H7 (cell line): ENCODE measurements around the gene PRPS1. TPM values are rescaled to one million over a fixed set of nuclear protein-coding genes. Genes with fewer than 3 reads are reported as not detected.
A peak's percentile ranks its signal among the peaks of the same experiment; 100 is the strongest.
"Not testable (repeated sequence)": the region's sequence is repeated elsewhere in the genome, so short reads cannot be mapped to it uniquely, and the experiment has no call there.

ENCODE experiments used
- DNase-seq: peaks from one replicate; pipeline ENCODE4 v3.0.0; 2012
- H3K27me3 ChIP-seq: 2 replicates; pipeline ENCODE4 v1.6.0; 2011; ENCODE audit warnings: mild to moderate bottlenecking, low read length; ENCODE audit not compliant: control insufficient read depth, insufficient read depth
- H3K36me3 ChIP-seq: replicated peaks from 2 replicates; pipeline ENCODE4 v1.5.1; 2011; ENCODE audit warnings: low read length; ENCODE audit not compliant: control insufficient read depth, insufficient read depth
- H3K4me3 ChIP-seq: 2 replicates; pipeline ENCODE4 v1.5.1; 2011; ENCODE audit warnings: low read depth, mild to moderate bottlenecking, control low read depth, low read length, moderate library complexity; ENCODE audit not compliant: insufficient read depth
- total RNA-seq: library from RNA; depleted of rRNA; stranded (reverse); fragments of >200 nt; shearing (Covaris generic); gene quantifications from 2 replicates; pipeline ENCODE4 v1.2.3, GENCODE V29; 2014

PRPS1 gene
- total RNA-seq, 1 experiment from 2014 or later = 231 TPM

DNA sequence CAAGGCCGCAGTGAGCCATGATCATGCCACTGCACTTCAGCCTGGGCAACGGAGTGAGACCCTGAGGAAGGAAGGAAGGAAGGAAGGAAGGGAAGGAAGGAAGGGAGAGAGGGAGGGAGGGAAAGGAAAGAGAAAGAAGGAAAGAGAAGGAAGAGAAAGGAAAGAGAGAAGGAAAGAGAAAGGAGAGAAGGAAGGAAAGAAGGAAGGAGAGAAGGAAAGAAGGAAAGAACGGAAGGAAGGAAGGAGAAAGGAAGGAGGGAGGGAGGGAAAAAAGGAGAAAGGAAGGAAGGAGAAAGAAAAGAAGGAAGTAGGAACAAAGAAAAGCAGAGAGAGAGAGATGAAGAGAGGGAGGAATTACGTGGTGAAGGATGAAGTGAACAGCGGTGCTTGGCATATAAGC lies 30.4 kb downstream of the PRPS1 start:
- no peak for DNase-seq
- Histone ChIP-seq H3K36me3 (no peaks in the 10 kb centered on the region), H3K27me3 (no peaks in the 10 kb centered on the region), H3K4me3 (no peak overlapping the region)

DNA sequence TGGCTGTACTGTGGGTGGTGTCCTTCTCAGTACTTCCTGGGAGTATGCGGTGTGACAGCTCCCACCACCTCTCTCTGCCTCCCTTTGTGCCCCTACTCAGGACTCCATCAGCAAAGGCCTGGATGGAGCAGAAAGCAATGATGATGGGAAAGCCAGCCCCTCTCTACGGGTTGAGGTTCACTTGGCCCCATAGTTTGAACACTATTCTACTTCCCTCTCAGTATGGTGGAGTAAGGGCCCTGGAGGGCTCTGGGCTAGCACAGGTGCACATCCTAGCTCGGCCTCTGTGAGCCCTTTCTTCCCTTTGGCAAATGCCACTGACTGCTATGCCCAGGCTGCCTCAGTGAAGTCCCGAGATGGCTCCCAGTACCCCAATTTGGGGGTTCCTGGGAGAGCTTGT lies 31.0 kb downstream of the PRPS1 start:
- H3K27me3 ChIP-seq = no peaks in the 10 kb centered on the region

DNA sequence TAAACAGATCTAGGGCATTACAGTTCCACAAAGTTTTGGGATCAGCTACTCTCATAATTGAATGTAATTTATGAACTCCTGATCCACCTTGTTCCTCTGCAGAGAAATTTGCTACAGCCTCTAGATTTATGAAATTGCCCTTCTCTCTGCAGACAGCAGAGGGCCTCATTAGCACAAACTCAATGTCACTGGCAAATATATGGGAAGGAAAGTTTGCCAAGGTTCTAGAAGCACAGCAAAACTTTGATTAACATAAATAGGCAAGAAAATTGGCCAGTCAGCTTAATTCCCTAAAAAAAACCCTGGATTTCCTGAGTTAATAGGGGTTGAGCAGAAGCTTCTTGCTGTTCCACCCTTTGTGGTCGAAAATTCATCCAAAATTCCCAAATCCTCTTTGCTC lies 31.5 kb downstream of the PRPS1 start:
- H3K27me3 ChIP-seq = no peaks in the 10 kb centered on the region
- no peaks in the 10 kb centered on the region for H3K36me3 ChIP-seq
- peak; percentile 38 for DNase-seq
- H3K4me3 ChIP-seq = no peak overlapping the region

More for the DNA sequence above, 31.0 kb downstream of the PRPS1 start:
- Histone ChIP-seq H3K36me3 (no peaks in the 10 kb centered on the region), H3K4me3 (no peak overlapping the region)
- no peak for DNase-seq

- Histone ChIP-seq H3K27me3 (no peaks in the 10 kb centered on the region), H3K36me3 (no peaks in the 10 kb centered on the region), H3K4me3 (no peak overlapping the region)
- no peak for DNase-seq
Measured at GRCh38 chrX:107662145-107662544, 33.8 kb downstream of the PRPS1 start.

GRCh38 chrX:107662824-107663223 lies 34.5 kb downstream of the PRPS1 start:
- no peaks in the 10 kb centered on the region for H3K36me3 ChIP-seq
- no peak overlapping the region for H3K4me3 ChIP-seq
- no peaks in the 10 kb centered on the region for H3K27me3 ChIP-seq
- no peak for DNase-seq

DNA sequence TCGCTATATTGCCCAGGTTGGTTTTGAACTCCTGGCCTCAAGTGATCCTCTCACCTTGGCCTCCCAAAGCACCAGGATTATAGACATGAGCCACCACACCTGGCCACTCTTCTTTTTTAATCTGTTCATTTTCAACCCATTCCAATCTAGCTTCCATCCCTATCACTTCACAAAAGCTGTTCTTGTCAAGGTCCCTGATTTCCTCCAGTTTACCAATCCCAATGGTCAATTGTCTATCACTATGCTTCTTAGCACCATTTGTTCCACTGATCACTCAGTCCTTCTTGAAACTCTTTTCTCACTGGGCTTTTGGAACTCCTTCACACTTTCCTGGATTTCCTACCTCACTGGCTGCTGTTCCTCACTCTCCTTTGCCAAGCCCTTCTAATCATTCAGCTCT lies 38.6 kb downstream of the PRPS1 start:
- H3K36me3 ChIP-seq = no peaks in the 10 kb centered on the region
- H3K4me3 ChIP-seq = no peak overlapping the region
- no peaks in the 10 kb centered on the region for H3K27me3 ChIP-seq
- DNase-seq = no peak

GRCh38 chrX:107667426-107667825 lies 39.1 kb downstream of the PRPS1 start:
- H3K27me3 ChIP-seq = no peaks in the 10 kb centered on the region
- H3K36me3 ChIP-seq = no peaks in the 10 kb centered on the region
- no peak overlapping the region for H3K4me3 ChIP-seq
- DNase-seq = no peak

GRCh38 chrX:107668710-107669109 lies 40.4 kb downstream of the PRPS1 start:
- H3K27me3 ChIP-seq, DNase-seq, H3K4me3 ChIP-seq, H3K36me3 ChIP-seq: not testable (repeated sequence)

DNA sequence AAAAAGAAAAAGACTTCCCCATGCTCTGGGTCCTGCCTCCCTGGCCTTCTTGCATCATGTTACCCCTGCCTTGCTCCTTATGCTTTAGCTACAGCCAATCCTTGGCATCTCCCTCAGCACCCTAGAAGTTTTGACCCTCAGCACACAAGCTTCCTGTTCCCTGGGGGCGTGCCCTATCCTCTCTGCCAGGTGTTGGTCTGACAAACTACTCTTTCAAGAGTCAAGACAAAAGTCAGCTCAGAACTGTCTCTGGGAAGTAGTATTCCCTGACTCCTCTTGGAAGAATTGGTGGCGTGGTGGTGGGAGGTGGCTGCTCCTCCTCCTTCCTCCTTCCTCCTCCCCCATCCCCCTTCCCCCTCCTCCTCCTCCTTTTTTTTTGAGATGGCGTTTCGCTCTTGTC lies 41.0 kb downstream of the PRPS1 start:
- Histone ChIP-seq H3K36me3 (no peaks in the 10 kb centered on the region), H3K4me3 (no peak overlapping the region), H3K27me3 (no peaks in the 10 kb centered on the region)
- peak; percentile 28 for DNase-seq

- DNase-seq = no peak
- Histone ChIP-seq H3K27me3 (no peaks in the 10 kb centered on the region; the same call in 1 of the 2 replicates), H3K36me3 (no peaks in the 10 kb centered on the region), H3K4me3 (no peak overlapping the region)
Measured at GRCh38 chrX:107669885-107670628, 41.7 kb downstream of the PRPS1 start.

DNA sequence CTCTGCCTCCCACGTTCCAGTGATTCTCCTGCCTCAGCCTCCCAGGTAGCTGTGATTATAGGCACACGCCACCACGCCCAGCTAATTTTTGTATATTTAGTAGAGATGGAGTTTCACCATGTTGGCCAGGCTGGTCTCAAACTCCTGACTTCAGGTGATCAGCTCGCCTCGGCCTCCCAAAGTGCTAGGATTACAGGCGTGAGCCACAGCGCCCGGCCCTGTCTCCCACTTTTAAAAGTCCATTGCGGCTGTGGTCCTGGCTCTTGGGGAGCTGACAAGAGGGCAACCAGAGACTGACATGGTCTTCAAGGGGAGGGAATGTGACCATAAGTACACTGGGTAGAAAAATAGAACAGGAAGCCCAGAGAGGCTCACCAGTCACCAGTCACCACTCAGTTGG lies 42.9 kb downstream of the PRPS1 start:
- not testable (repeated sequence) for H3K27me3 ChIP-seq, H3K4me3 ChIP-seq, H3K36me3 ChIP-seq, DNase-seq

- H3K4me3 ChIP-seq = no peak overlapping the region
- DNase-seq = peak; percentile 75
- H3K36me3 ChIP-seq = no peaks in the 10 kb centered on the region
- peaks cover 4% of the 10 kb centered on the region; the same call in 1 of the 2 replicates for H3K27me3 ChIP-seq
Measured at GRCh38 chrX:107672955-107673378, 44.7 kb downstream of the PRPS1 start.

- peaks cover 8% of the 10 kb centered on the region; the same call in 1 of the 2 replicates for H3K27me3 ChIP-seq
- H3K4me3 ChIP-seq = no peak overlapping the region
- no peaks in the 10 kb centered on the region for H3K36me3 ChIP-seq
- no peak for DNase-seq
Measured at GRCh38 chrX:107673431-107673830, 45.1 kb downstream of the PRPS1 start.

DNA sequence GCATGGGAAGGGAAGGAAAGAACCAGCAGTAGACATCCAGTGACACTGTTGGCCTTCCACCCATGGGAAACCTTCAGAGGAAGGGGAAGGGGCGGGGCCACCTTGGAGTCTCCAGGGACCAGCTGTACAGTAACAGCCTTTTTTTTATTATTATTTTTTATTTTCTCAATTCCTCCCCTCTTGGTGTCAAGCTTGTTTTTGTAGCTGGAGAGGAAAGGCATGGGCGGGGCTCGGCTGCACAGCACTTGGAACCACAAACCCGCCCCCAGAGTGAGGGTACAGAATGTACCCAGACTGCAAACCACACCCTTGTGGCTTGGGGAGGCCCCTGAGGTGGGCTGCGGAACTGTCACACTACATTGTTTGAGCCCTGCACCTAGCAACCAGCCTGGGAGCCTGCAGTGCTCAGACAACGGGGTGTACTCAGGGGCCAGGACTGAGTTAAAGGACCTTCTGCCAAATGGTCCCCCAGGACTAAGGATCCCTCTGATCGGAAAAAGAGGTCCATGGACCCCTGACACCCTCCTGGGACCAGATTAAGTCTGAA lies 45.7 kb downstream of the PRPS1 start:
- Histone ChIP-seq H3K4me3 (no peak overlapping the region), H3K27me3 (peaks cover 10% of the 10 kb centered on the region; the same call in 1 of the 2 replicates), H3K36me3 (no peaks in the 10 kb centered on the region)
- DNase-seq = peak; percentile 40
